ENCODE measurements around the gene TM2D3.

The TM2D3 gene

DNA sequence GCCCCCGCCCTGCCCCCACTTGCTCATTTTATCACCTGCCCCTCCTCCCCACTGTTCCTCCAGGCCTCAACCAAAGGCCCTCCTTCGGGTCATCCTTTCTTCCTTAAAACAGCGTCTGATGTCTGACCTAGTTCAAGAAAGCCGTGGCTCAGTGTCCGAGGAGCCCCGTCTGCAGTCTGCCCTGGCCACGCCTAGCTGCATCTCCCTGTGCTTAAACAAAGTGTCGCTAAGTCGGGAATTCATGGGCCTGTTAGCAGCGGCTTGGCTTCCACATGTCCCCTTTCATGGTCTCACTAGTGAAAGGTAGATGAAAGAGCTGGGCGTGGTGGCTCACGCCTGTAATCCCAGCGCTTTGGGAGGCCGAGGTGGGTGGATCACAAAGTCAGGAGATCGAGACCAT lies 41.2 kb downstream of the TM2D3 start:
- POLR2A ChIA-PET: no interaction called here
- CTCF ChIA-PET: no interaction called here

DNA sequence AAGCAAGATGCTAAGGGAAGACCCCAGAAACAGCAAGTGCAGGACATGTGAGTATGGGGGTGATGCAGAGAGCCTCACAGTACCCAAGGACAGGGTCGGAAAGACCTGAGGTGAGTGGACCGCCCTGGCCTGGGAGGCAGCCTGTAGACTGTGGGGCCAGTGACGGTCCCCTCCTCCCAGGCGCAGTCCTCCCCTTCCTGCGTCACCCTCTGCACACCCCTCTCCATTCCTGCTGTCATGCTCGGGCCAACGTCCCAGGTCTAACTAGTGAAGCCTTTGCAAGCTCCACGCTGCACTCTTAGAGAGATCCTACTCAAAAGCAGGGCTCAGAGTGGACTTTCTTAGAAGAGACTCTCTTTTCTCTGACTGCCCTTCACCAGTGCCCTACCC lies 41.6 kb downstream of the TM2D3 start:
- no peak for DNase-seq (ENCODE audit: extremely low spot score)
- ChIA-PET CTCF (interaction anchor here (1.0 kb wide), 1 partner anchor 31 kb away, joined by 3 read pairs; no protein-coding TSS in a partner anchor), POLR2A (no interaction called here)
- TF ChIP-seq L3MBTL2 (conservative IDR thresholded peaks at IDR 0.05): no peak
- no peak for TF ChIP-seq ARNT (IDR thresholded peaks at IDR 0.05)
- TF ChIP-seq CTBP1 (IDR thresholded peaks at IDR 0.05; ENCODE audit: borderline replicate concordance): no peak
- no peak for TF ChIP-seq FOXK2 (IDR thresholded peaks at IDR 0.05)
- TF ChIP-seq TARDBP (IDR thresholded peaks at IDR 0.05): no peak
- TF ChIP-seq ELF4 (IDR thresholded peaks at IDR 0.05): no peak
- no peak for TF ChIP-seq ZNF384 (IDR thresholded peaks at IDR 0.05)
- no peak for TF ChIP-seq NFRKB (IDR thresholded peaks at IDR 0.05)
- TF ChIP-seq SUZ12 (IDR thresholded peaks at IDR 0.05): no peak
- TF ChIP-seq SP1 (IDR thresholded peaks at IDR 0.05): no peak
- TF ChIP-seq FOXM1 (IDR thresholded peaks at IDR 0.05; ENCODE audit: borderline replicate concordance): no peak
- no peak for TF ChIP-seq FOXA1 (IDR thresholded peaks at IDR 0.05)
- TF ChIP-seq, protein P1, sequence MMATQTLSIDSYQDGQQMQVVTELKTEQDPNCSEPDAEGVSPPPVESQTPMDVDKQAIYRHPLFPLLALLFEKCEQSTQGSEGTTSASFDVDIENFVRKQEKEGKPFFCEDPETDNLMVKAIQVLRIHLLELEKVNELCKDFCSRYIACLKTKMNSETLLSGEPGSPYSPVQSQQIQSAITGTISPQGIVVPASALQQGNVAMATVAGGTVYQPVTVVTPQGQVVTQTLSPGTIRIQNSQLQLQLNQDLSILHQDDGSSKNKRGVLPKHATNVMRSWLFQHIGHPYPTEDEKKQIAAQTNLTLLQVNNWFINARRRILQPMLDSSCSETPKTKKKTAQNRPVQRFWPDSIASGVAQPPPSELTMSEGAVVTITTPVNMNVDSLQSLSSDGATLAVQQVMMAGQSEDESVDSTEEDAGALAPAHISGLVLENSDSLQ (IDR thresholded peaks at IDR 0.05): no peak
- TF ChIP-seq BHLHE40 (IDR thresholded peaks at IDR 0.05; ENCODE audit: borderline replicate concordance): no peak
- no peak for TF ChIP-seq LEF1 (IDR thresholded peaks at IDR 0.05; ENCODE audit: borderline replicate concordance)
- no peak for TF ChIP-seq HDGF (IDR thresholded peaks at IDR 0.05; ENCODE audit: borderline replicate concordance)

More for the DNA sequence above, 41.2 kb downstream of the TM2D3 start:
- no peak for DNase-seq (ENCODE audit: extremely low spot score)
- TF ChIP-seq ARNT (IDR thresholded peaks at IDR 0.05) (no peak), ELF4 (IDR thresholded peaks at IDR 0.05) (no peak), SP1 (IDR thresholded peaks at IDR 0.05) (no peak), FOXK2 (IDR thresholded peaks at IDR 0.05) (no peak)

DNA sequence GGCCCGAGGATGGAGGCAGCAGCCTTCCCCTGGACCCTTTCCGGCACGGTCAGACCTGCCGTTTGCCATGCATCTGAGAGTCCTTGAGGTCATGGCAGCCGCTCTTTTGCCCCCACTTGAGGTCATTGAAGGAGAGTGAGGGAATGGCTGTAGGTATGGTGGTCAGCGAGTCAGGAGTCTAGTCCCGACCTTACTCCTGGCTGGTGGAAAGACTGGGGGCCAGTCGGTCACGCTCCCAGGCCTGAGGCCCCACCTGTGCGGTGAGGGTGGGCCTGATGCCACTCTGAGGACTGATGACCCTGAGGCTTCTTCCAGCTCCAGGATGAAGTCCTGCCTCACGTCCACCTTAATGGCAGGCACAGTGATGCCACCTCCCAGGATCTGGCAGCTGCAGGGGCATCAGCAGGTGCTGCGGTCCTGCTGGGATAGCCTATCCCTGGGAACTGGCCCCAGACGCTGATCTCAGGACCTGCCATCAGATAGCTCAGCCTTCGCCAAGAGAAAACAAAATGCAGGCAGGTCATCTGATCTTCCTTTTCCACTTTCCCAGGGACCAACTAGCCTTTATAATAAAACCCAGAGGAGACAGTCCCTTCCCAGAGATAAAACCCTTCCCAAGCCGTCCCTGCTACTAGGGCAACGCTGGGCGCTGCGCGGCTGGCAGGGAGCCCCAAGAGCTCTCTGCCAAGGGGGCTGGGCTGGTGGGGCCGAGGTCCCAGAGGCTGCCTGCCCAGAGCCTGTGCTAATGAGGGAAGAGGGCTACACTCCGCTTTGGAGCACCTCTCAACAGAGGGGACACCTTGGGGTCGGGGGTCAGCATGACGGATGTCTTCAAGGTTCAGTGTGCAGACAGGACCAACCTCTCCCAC lies 42.2 kb downstream of the TM2D3 start:
- peak; percentile 11 for DNase-seq (ENCODE audit: extremely low spot score)
- TF ChIP-seq L3MBTL2 (conservative IDR thresholded peaks at IDR 0.05) (no peak), TARDBP (IDR thresholded peaks at IDR 0.05) (no peak), BHLHE40 (IDR thresholded peaks at IDR 0.05; ENCODE audit: borderline replicate concordance) (no peak), ARNT (IDR thresholded peaks at IDR 0.05) (no peak), FOXK2 (IDR thresholded peaks at IDR 0.05) (no peak), ELF4 (IDR thresholded peaks at IDR 0.05) (no peak), SUZ12 (IDR thresholded peaks at IDR 0.05) (no peak), LEF1 (IDR thresholded peaks at IDR 0.05; ENCODE audit: borderline replicate concordance) (no peak), ZNF384 (IDR thresholded peaks at IDR 0.05) (no peak), FOXA1 (IDR thresholded peaks at IDR 0.05) (no peak), CTBP1 (IDR thresholded peaks at IDR 0.05; ENCODE audit: borderline replicate concordance) (no peak), HDGF (IDR thresholded peaks at IDR 0.05; ENCODE audit: borderline replicate concordance) (no peak), FOXM1 (IDR thresholded peaks at IDR 0.05; ENCODE audit: borderline replicate concordance) (no peak)
- TF ChIP-seq, protein P1 (IDR thresholded peaks at IDR 0.05): no peak
- ChIA-PET CTCF (interaction anchor here (1.0 kb wide), 1 partner anchor 32 kb away, joined by 3 read pairs; no protein-coding TSS in a partner anchor), POLR2A (no interaction called here)

DNA sequence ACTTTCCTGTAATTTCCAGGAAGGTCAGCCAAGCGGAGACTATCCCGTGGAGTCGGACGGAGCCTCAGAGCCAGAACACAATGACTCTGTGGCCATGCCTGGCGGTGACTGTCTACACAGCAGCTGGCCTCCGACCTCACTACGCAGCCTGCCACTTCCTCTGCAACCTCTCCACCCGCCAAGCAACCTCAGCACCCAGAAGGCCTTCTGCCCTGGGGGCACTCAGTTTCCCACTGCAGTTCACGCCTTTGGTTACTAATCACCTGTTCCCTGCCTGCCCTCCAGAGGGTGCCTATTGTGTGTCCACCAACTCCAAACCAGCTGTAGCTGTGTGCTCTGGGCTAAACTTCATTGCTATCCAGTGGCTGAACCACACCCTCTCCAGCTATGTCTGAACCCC lies 44.0 kb downstream of the TM2D3 start:
- CTCF ChIA-PET: interaction anchor here (0.6 kb wide), 1 partner anchor 33 kb away, joined by 3 read pairs; no protein-coding TSS in a partner anchor
- peak; percentile 27 for DNase-seq (ENCODE audit: extremely low spot score)
- POLR2A ChIA-PET: no interaction called here
- TF ChIP-seq SP1 (IDR thresholded peaks at IDR 0.05): no peak
- no peak for TF ChIP-seq L3MBTL2 (conservative IDR thresholded peaks at IDR 0.05)
- TF ChIP-seq FOXA1 (IDR thresholded peaks at IDR 0.05): no peak
- no peak for TF ChIP-seq ELF4 (IDR thresholded peaks at IDR 0.05)
- TF ChIP-seq BHLHE40 (IDR thresholded peaks at IDR 0.05; ENCODE audit: borderline replicate concordance): no peak
- TF ChIP-seq LEF1 (IDR thresholded peaks at IDR 0.05; ENCODE audit: borderline replicate concordance): no peak
- TF ChIP-seq ARNT (IDR thresholded peaks at IDR 0.05): no peak
- no peak for TF ChIP-seq NFRKB (IDR thresholded peaks at IDR 0.05)
- TF ChIP-seq FOXK2 (IDR thresholded peaks at IDR 0.05): no peak
- no peak for TF ChIP-seq FOXM1 (IDR thresholded peaks at IDR 0.05; ENCODE audit: borderline replicate concordance)
- TF ChIP-seq TARDBP (IDR thresholded peaks at IDR 0.05): no peak
- no peak for TF ChIP-seq HDGF (IDR thresholded peaks at IDR 0.05; ENCODE audit: borderline replicate concordance)
- TF ChIP-seq ZNF384 (IDR thresholded peaks at IDR 0.05): no peak
- TF ChIP-seq SUZ12 (IDR thresholded peaks at IDR 0.05): no peak
- TF ChIP-seq, protein P1 (IDR thresholded peaks at IDR 0.05): no peak

DNA sequence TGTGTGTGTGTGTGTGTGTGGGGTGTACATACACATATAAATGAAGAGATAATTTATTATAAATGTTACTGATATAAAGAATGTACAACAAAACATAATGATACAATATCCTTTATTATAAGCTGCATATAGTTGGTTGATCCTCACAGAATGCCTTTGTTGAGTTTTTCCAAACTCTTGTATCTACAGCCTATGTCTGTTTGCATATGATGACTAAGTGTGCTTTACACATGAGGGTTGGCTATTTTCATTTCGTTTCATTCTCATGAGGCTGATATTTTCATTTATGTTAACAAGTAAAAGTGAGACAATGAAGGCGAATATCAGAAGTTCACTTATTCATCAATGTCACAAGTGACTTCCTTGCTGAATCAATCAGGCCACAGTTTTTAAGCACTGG lies 45.1 kb downstream of the TM2D3 start:
- no peak for DNase-seq (ENCODE audit: extremely low spot score)
- ChIA-PET POLR2A (no interaction called here), CTCF (no interaction called here)
- TF ChIP-seq FOXM1 (IDR thresholded peaks at IDR 0.05; ENCODE audit: borderline replicate concordance) (no peak), ARNT (IDR thresholded peaks at IDR 0.05) (no peak), SP1 (IDR thresholded peaks at IDR 0.05) (no peak), BHLHE40 (IDR thresholded peaks at IDR 0.05; ENCODE audit: borderline replicate concordance) (no peak), FOXK2 (IDR thresholded peaks at IDR 0.05) (no peak), NFRKB (IDR thresholded peaks at IDR 0.05) (no peak), ZNF384 (IDR thresholded peaks at IDR 0.05) (no peak), CTBP1 (IDR thresholded peaks at IDR 0.05; ENCODE audit: borderline replicate concordance) (no peak), FOXA1 (IDR thresholded peaks at IDR 0.05) (no peak), L3MBTL2 (conservative IDR thresholded peaks at IDR 0.05) (no peak), HDGF (IDR thresholded peaks at IDR 0.05; ENCODE audit: borderline replicate concordance) (no peak), LEF1 (IDR thresholded peaks at IDR 0.05; ENCODE audit: borderline replicate concordance) (no peak), TARDBP (IDR thresholded peaks at IDR 0.05) (no peak), ELF4 (IDR thresholded peaks at IDR 0.05) (no peak), SUZ12 (IDR thresholded peaks at IDR 0.05) (no peak)
- TF ChIP-seq, protein P1 (IDR thresholded peaks at IDR 0.05): no peak

Data from HEK293T (cell line).